ENCODE data around the gene AGPAT4. TPM values are rescaled to one million over a fixed set of nuclear protein-coding genes. Genes with fewer than 3 reads are reported as not detected.
"Not testable (repeated sequence)": the region's sequence is repeated elsewhere in the genome, so short reads cannot be mapped to it uniquely, and the experiment has no call there.

The AGPAT4 gene
- total and polyA plus RNA-seq, 3 donors from 2014 or later: 5.4 to 7.2 (median 6.4) TPM

DNA sequence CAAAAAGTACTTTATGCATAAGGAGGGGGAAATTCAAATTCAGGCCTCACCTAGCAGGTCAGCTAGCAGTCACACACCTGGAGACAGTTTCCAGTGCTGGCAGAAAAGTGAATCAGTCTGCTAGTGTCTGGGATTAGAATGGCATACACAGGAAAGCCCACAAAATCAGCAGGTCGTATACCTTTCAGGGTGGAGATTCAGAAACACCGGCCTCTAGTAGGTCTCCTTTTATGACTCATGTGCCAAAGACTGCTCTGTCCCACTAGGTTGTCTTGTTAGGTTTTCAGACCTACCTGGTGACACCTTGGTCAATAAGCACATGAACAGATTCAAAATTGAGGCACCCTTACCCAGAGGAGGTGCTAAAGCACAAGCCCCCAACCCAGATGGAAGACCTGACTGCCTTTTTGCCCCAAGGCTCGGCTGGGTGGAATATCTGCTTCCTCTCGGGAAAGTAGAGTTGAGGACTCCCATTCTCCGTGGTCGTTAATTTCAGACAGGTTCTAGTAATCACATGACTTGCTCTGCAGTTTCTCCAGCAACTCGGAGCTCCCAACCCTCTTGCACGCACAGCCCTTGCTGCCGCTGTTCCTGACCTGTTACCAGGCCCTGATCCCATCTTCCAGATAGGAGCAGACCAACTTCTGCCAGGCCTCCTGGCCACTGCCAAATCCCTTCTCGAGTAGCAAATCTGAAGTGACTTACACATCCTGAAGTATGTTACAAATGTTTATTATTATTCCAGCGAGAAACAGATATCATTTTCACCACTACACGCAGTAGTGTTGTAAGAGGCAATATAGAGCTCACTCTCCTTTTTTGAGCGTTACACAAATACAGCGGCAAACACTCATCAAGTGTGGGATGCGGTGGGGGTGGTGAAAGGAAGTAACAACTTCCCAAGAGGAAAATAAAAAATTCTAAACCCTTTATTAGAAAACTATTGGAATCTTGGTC lies 46.6 kb downstream of the AGPAT4 start:
- no peak for TF ChIP-seq POLR2A (IDR thresholded peaks at IDR 0.05)
- TF ChIP-seq, protein P1, sequence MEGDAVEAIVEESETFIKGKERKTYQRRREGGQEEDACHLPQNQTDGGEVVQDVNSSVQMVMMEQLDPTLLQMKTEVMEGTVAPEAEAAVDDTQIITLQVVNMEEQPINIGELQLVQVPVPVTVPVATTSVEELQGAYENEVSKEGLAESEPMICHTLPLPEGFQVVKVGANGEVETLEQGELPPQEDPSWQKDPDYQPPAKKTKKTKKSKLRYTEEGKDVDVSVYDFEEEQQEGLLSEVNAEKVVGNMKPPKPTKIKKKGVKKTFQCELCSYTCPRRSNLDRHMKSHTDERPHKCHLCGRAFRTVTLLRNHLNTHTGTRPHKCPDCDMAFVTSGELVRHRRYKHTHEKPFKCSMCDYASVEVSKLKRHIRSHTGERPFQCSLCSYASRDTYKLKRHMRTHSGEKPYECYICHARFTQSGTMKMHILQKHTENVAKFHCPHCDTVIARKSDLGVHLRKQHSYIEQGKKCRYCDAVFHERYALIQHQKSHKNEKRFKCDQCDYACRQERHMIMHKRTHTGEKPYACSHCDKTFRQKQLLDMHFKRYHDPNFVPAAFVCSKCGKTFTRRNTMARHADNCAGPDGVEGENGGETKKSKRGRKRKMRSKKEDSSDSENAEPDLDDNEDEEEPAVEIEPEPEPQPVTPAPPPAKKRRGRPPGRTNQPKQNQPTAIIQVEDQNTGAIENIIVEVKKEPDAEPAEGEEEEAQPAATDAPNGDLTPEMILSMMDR (IDR thresholded peaks at IDR 0.05): no peak
- H3K9me3 ChIP-seq: no peaks in the 10 kb centered on the region
- peaks cover 12% of the 10 kb centered on the region for H3K4me1 ChIP-seq
- H3K27ac ChIP-seq: no peak overlapping the region
- DNase-seq: no peak
- no peaks in the 10 kb centered on the region for H3K36me3 ChIP-seq (ENCODE audit: low read depth, missing control alignments)
- no peaks in the 10 kb centered on the region for H3K27me3 ChIP-seq
- intact Hi-C loops (cut with DNase I; ENCODE audit: low total_unique reads): no loop called here
- H3K4me3 ChIP-seq: no peak overlapping the region
- WGBS, 2 donors: 85 to 89% methylated on average over 15 of the region's 15 CpGs

DNA sequence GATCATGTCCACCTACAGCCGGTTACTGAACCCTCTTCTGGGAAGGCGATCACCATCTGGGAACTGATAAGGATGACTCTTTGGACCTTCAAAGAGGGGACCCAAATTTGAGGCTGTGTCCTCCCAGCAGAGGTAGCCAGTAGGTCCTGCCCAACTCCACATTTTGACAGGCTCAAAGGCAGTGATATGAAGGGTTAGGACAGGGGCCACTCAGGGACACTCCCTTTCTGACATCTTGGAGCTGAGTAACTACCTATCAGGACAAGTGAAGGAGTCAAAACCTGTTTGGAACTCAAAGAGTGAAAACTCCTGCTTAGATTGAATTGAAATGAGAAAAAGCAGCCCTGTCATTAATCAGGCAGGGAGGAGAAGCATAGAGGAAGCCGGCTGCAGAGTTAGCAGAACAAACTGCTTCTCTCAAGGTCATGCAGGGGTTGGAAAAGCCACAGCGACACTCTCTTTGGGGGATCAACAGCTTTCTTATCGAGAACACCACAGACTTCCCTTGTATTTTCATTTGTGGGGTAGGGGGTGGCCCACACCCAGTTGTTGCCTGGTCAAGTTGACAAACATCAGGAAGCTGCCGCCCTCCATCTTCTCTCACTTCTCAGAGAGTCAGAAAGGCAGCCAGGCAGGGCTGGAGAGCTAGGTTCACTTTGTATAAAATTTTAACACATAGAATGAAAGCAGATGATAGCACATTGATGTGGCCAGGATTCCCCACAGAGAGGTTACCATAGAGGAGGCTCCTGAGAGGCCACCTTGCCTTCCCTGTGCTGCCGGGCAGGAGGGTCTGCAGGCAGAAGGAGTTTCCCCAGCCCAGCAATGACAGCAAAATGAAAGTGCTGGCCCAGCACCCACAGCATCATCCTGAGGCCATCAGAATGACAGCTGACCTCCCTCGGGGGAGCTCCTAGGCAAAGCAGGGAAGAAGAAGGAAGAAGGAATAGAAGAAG lies 47.6 kb downstream of the AGPAT4 start:
- intact Hi-C loops (cut with DNase I; ENCODE audit: low total_unique reads): no loop called here
- Histone ChIP-seq H3K27ac (peak overlapping the region in 1 of 2 donors; percentile 40), H3K4me3 (no peak overlapping the region), H3K4me1 (peaks cover 12% of the 10 kb centered on the region), H3K36me3 (ENCODE audit: low read depth, missing control alignments) (no peaks in the 10 kb centered on the region), H3K9me3 (no peaks in the 10 kb centered on the region), H3K27me3 (no peaks in the 10 kb centered on the region)
- TF ChIP-seq, protein P1 (IDR thresholded peaks at IDR 0.05): no peak
- no peak for TF ChIP-seq POLR2A (IDR thresholded peaks at IDR 0.05)
- WGBS, 2 donors: 39 to 51% methylated on average over 8 of the region's 8 CpGs
- DNase-seq: peak; percentile 36

DNA sequence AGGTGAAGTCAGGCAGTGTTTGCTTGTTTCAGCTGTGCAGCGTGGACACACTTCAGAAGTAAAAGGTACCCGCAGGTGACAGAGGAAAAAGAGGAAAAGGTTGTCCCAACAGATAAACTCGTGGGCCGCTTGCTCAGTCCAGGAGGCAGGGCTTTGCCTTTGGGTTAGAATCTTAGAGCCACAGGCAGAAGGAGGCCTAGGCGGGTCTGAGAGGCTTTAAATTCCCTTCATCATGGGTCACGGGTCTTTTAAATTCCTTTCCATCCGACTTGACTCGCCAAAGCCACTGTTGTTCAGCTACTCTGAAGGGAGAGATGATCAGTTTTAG lies 48.2 kb downstream of the AGPAT4 start:
- no peak for DNase-seq
- Histone ChIP-seq H3K27me3 (no peaks in the 10 kb centered on the region), H3K9me3 (no peaks in the 10 kb centered on the region), H3K27ac (no peak overlapping the region), H3K36me3 (ENCODE audit: low read depth, missing control alignments) (no peaks in the 10 kb centered on the region), H3K4me3 (no peak overlapping the region), H3K4me1 (peaks cover 12% of the 10 kb centered on the region)
- WGBS, 2 donors: 68 to 76% methylated on average over 8 of the region's 8 CpGs
- intact Hi-C loops (cut with DNase I; ENCODE audit: low total_unique reads): no loop called here
- no peak for TF ChIP-seq POLR2A (IDR thresholded peaks at IDR 0.05)
- TF ChIP-seq, protein P1 (IDR thresholded peaks at IDR 0.05): no peak

DNA sequence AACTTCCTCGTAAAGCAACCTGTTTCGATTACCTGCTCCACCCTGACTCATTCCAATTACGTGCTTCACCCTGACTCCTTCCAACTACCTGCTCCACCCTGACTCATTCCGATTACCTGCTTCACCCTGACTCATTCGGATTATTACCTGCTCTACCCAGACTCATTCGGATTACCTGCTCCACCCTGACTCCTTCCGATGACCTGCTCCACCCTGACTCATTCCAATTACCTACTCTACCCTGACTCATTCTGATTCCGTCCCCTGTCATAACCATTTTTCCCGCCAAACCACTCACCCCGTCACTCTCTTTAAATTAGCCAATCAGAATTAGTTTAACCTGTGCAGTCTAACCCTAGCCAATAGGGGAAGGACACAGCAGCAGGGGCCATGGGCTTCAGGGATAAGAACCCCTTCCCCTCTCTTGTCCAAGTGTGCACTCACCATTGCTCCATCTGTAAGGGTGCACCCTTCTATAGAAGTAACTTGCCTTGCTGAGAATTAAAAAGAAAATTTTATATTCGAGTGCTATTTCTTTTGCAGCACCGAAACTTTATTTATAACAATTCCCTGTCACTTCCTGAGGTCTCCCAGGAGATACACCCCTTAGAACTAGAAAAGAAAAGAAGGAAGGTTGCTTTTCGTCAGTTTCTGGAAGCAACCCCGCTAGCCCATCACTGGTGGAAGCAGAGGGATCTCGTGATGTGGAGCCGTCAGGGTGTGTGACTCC lies 48.7 kb downstream of the AGPAT4 start:
- intact Hi-C loops (cut with DNase I; ENCODE audit: low total_unique reads); H3K9me3 ChIP-seq; H3K27ac ChIP-seq; H3K4me3 ChIP-seq; H3K27me3 ChIP-seq; H3K36me3 ChIP-seq (ENCODE audit: low read depth, missing control alignments); DNase-seq: not testable (repeated sequence)
- H3K4me1 ChIP-seq: peaks cover 12% of the 10 kb centered on the region
- 94 to 95% methylated on average over 16 of the region's 16 CpGs for WGBS, 2 donors

Data from testis (tissue), 3 donors.